Measurements from ENCODE around the gene TMBIM6. TPM values are rescaled to one million over a fixed set of nuclear protein-coding genes. Genes with fewer than 3 reads are reported as not detected.

Gene TMBIM6, protein sequence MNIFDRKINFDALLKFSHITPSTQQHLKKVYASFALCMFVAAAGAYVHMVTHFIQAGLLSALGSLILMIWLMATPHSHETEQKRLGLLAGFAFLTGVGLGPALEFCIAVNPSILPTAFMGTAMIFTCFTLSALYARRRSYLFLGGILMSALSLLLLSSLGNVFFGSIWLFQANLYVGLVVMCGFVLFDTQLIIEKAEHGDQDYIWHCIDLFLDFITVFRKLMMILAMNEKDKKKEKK
- polyA plus RNA-seq = 465 and 709 TPM in 2 replicates

DNA sequence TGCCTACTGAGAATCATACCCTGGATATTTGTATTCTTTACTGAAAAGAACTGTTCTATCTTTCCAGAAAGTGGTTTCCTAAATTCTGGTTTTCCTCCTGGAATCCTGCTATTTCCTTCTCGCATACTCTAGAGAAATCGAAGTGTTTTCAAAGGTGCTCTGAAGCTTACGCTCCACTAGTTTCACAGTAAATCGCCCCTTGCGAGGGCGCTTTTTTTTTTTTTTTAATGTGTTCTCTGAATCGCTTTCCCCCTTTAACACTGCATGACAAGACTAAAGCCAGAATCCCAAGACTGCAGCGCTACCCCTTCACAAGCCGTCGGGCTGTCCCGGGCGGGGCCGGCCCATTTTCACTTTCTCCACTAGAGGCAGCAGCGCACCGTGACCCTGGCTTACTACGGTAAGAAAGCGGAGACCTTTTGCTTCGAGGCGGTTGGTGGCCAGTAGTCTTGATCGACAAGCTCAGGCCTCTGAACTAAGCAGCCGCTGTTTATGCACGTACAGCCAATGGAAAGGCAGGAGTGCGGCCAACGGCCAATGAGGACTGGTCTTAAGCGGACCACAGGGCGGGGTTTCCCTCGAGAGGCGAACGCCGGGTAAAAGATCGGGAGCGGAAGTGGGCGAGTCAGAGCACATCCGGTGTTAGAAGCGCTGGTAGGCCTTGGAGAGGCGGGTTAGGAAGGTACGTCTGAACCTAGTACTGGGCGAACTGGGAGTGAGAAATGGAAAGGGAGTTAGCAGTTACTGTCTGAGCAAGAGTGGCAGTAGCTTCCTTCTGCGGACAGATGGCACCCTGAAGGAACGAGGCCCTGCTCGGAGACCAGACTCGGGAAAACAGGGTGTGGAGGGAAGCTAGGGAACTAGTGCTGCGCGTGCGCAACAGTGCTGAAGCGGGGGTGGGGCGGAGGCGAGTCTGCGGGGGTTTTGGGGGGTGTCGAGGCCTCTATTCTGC is at the start of gene TMBIM6:
TSS of gene TMBIM6 (plus strand) at position 628 of the 952 bp plus-strand sequence. CDS start 10,937 bp downstream, outside the sequence.

DNA sequence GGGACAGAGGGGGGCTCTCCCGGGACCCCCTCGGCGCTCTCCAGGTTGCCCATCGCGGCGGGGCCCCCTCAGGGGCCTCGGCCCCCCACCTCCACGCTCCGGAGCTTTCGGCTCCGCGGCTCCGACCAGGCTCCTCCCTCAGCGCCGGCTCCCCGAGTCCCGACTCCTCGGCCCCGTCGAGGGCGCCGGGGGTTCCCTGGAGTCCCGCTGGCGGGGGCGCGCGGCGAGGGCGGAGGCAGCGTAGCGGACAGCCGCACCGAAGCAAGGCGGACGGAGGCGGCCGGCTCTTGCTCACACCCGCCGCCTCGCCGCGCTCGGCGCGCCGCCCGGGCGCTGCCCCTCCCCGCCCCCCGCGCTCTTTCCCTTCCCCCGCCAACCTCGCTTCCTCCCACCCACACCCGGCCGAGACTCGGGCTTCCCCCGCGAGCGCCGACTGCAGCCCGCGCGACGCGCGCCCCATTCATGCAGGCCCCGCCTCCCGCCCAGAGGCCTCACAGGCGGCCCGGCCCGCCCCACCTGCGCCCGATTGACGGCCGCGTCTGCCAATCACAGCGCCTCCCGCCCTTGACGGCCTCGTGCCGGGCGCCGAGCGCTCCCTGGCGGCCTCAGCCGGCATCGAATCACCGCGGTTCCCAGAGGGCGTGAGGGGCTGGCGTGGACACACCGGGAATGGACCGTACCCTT is 34.1 kb upstream of the TMBIM6 start, which contains the start of gene FMNL3:
TSS of gene FMNL3 (minus strand) at position 278 of the 684 bp plus-strand sequence. CDS start at position 53, 225 bp downstream.

Other genes starting within 250 kb of the TMBIM6 start
- 1.3 TPM in 1 of 2 replicates, not detected in the other for gene KCNH3, start 202.5 kb upstream of the TMBIM6 start, polyA plus RNA-seq
- 12.5 and 13.0 TPM in 2 replicates for gene MCRS1, start 173.4 kb upstream of the TMBIM6 start, polyA plus RNA-seq
- gene FAM186B, start 135.9 kb upstream of the TMBIM6 start, polyA plus RNA-seq = 0.24 TPM in 1 of 2 replicates, not detected in the other
- gene PRPF40B, start 118.0 kb upstream of the TMBIM6 start, polyA plus RNA-seq = 2.3 and 6.7 TPM in 2 replicates
- 0.03 and 0.60 TPM in 2 replicates for gene FMNL3, start 34.2 kb upstream of the TMBIM6 start, polyA plus RNA-seq
- 0.22 and 0.59 TPM in 2 replicates for gene NCKAP5L, start 86.9 kb downstream of the TMBIM6 start, polyA plus RNA-seq
- gene BCDIN3D, start 101.5 kb downstream of the TMBIM6 start, polyA plus RNA-seq = 0.66 and 2.3 TPM in 2 replicates
- 846 and 1,023 TPM in 2 replicates for gene FAIM2, start 162.3 kb downstream of the TMBIM6 start, polyA plus RNA-seq
- gene AQP2, start 209.2 kb downstream of the TMBIM6 start, polyA plus RNA-seq = not detected in 2 replicates
- not detected in 2 replicates for gene AQP5, start 220.3 kb downstream of the TMBIM6 start, polyA plus RNA-seq
- gene AQP6, start 231.4 kb downstream of the TMBIM6 start, polyA plus RNA-seq = 0.12 TPM in 1 of 2 replicates, not detected in the other